ENCODE results near the gene HSPA12B. TPM values are rescaled to one million over a fixed set of nuclear protein-coding genes. Genes with fewer than 3 reads are reported as not detected.

Gene HSPA12B
- total and polyA plus RNA-seq, 2 of the 8 experiments (the other 6 are each of a cell fraction or from before 2014, with no cell fraction given) = 2.2 to 4.3 TPM

DNA sequence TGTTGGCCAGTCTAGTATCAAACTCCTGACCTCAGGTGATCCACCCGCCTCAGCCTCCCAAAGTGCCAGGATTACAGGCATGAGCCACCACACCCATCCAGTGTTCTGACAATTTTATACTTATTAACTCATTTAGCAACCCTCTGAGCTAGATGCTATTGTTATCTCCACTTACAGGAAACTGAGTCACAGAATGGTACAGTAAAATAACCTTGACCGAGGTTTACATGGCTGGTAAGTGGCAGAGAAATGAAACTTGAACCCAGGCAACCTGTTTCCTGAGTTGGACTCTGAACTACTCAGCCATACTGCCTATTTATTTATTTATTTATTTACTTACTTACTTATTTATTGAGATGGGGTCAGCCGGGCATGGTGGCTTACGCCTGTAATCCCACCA is 13.4 kb upstream of the HSPA12B start (continued):
- TF ChIP-seq CHD7 (IDR thresholded peaks at IDR 0.05; ENCODE audit: insufficient replicate concordance, low read length) (no peak), CREB1 (IDR thresholded peaks at IDR 0.05) (no peak), SIX5 (IDR thresholded peaks at IDR 0.05; ENCODE audit: low read depth, low read length) (no peak), EZH2 (IDR thresholded peaks at IDR 0.05; ENCODE audit: low read depth, low read length, severe bottlenecking) (no peak), CTBP2 (IDR thresholded peaks at IDR 0.05; ENCODE audit: borderline replicate concordance, insufficient read depth, insufficient read length, low read length) (no peak), GABPA (IDR thresholded peaks at IDR 0.05; ENCODE audit: borderline replicate concordance, insufficient read depth, low read length) (no peak)

All from H1 (cell line).